Activated T-helper 1 cell treated with anti-CD3 and anti-CD28 coated beads, Interleukin-12 subunit alpha, Interleukin-12 subunit beta, Interleukin-2, Interleukin-4 antibody, amounts not matched to agents 30 ng/mL and 10 ng/mL and 1 ng/mL, durations not matched to agents 14 hours and 24 hours and 36 hours (primary cell): ENCODE data around the gene GMFB. TPM values are rescaled to one million over a fixed set of nuclear protein-coding genes. Genes with fewer than 3 reads are reported as not detected.
"Not testable (repeated sequence)": the region's sequence is repeated elsewhere in the genome, so short reads cannot be mapped to it uniquely, and the experiment has no call there.

Experiments used
- DNase-seq: peaks from one replicate; pipeline ENCODE4 v3.0.0; 2021; ENCODE audit warnings: low spot score
- H3K27ac Mint-ChIP-seq: one replicate; pipeline ENCODE4 v1.8.0; 2021; ENCODE audit warnings: mild to moderate bottlenecking, mixed read lengths
- H3K27me3 Mint-ChIP-seq: one replicate; pipeline ENCODE4 v1.8.0; 2022; ENCODE audit warnings: mild to moderate bottlenecking, moderate library complexity, mixed read lengths; ENCODE audit not compliant: insufficient read depth
- H3K36me3 Mint-ChIP-seq: one replicate; pipeline ENCODE4 v1.8.0; 2021; ENCODE audit warnings: low read depth, mixed read lengths
- H3K4me1 Mint-ChIP-seq: one replicate; pipeline ENCODE4 v1.8.0; 2021; ENCODE audit warnings: low read depth, mixed read lengths
- H3K4me3 Mint-ChIP-seq: one replicate; pipeline ENCODE4 v1.8.0; 2021; ENCODE audit warnings: mild to moderate bottlenecking, moderate library complexity, mixed read lengths
- H3K9me3 Mint-ChIP-seq: one replicate; pipeline ENCODE4 v1.8.0; 2021; ENCODE audit warnings: mixed read lengths
- intact Hi-C: fragments of 100-400 bp; cut with micrococcal nuclease; formaldehyde crosslinking; loops from one replicate; pipeline ENCODE4 v1.15.1; 2024
- total RNA-seq: library from RNA; stranded (reverse); gene quantifications from 2 replicates; pipeline ENCODE4 v1.2.3, GENCODE V29; 2022

The GMFB gene
- total RNA-seq, 1 donor from 2014 or later, result 39.5 TPM

- peaks cover 15% of the 10 kb centered on the region for H3K27me3 Mint-ChIP-seq
- H3K27ac Mint-ChIP-seq, result no peak overlapping the region
- no peak for DNase-seq
- intact Hi-C loops, result no loop called here
- peaks cover 6% of the 10 kb centered on the region for H3K4me1 Mint-ChIP-seq
- H3K36me3 Mint-ChIP-seq, result no peaks in the 10 kb centered on the region
- H3K4me3 Mint-ChIP-seq, result no peak overlapping the region
- H3K9me3 Mint-ChIP-seq, result peaks cover 3% of the 10 kb centered on the region
Measured at GRCh38 chr14:54450535-54450934, 38.2 kb downstream of the GMFB start.

DNA sequence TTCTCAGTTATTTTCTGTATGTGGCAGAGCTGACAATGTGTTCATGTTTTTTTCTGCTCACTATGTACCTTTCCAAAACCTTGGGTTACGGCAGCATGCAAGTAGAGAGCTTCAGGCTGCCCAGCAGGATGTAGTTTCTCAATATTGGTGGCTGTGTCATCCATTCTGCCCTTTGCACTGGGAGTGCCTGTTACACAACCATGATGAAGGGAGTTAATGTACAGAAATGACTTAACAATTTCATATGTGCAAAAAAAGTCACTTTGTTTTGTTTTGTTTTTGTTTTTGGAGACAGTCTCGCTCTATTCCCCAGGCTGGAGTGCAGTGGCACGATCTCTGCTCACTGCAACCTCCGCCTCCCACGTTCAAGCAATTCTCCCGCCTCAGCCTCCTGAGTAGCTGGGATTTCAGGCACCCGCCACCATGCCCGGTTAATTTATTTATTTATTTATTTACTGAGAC lies 41.5 kb downstream of the GMFB start:
- H3K4me3 Mint-ChIP-seq, result no peak overlapping the region
- no peak for DNase-seq
- peaks cover 3% of the 10 kb centered on the region for H3K9me3 Mint-ChIP-seq
- no peaks in the 10 kb centered on the region for H3K36me3 Mint-ChIP-seq
- peaks cover 7% of the 10 kb centered on the region for H3K4me1 Mint-ChIP-seq
- intact Hi-C loops, result no loop called here
- H3K27ac Mint-ChIP-seq, result no peak overlapping the region
- peaks cover 17% of the 10 kb centered on the region for H3K27me3 Mint-ChIP-seq

- no peak for DNase-seq
- H3K4me1 Mint-ChIP-seq, result peaks cover 18% of the 10 kb centered on the region
- H3K4me3 Mint-ChIP-seq, result no peak overlapping the region
- peaks cover 17% of the 10 kb centered on the region for H3K27me3 Mint-ChIP-seq
- peaks cover 3% of the 10 kb centered on the region for H3K9me3 Mint-ChIP-seq
- intact Hi-C loops, result no loop called here
- H3K27ac Mint-ChIP-seq, result no peak overlapping the region
- H3K36me3 Mint-ChIP-seq, result no peaks in the 10 kb centered on the region
Measured at GRCh38 chr14:54446161-54446693, 42.6 kb downstream of the GMFB start.

DNA sequence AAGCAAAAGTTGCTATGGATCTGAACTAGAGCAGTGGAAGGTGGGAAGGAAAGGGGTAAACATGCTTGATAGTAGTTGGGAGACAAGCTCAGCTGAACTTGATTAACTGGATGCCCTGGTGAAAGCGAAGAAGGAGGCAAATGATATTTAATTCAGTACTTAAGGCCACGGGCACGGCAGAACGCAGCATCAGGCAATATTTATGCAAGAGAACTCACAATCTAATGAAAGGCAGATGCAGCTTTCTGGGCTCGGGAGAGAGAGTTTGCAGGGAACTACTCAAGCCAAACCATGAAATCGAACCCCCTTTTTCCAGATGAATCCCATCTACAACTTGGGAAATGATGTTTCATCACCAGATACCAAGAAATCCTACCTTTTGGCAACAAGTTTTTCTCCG lies 44.1 kb downstream of the GMFB start:
- H3K9me3 Mint-ChIP-seq, result no peaks in the 10 kb centered on the region
- peaks cover 8% of the 10 kb centered on the region for H3K36me3 Mint-ChIP-seq
- H3K4me1 Mint-ChIP-seq, result peaks cover 21% of the 10 kb centered on the region
- no peak for DNase-seq
- no peak overlapping the region for H3K4me3 Mint-ChIP-seq
- H3K27me3 Mint-ChIP-seq, result peaks cover 15% of the 10 kb centered on the region
- intact Hi-C loops, result loop anchor here (5.0 kb wide), 2 partner anchors 458 to 583 kb away; partner anchors contain the start of genes GCH1, SOCS4 and WDHD1
- no peak overlapping the region for H3K27ac Mint-ChIP-seq

- Mint-ChIP-seq H3K27me3 (peaks cover 10% of the 10 kb centered on the region), H3K27ac (no peak overlapping the region), H3K36me3 (peaks cover 8% of the 10 kb centered on the region), H3K4me1 (peaks cover 27% of the 10 kb centered on the region), H3K4me3 (no peak overlapping the region), H3K9me3 (no peaks in the 10 kb centered on the region)
- DNase-seq, result no peak
- intact Hi-C loops, result loop anchor here (5.0 kb wide), 2 partner anchors 458 to 583 kb away; partner anchors contain the start of genes GCH1, SOCS4 and WDHD1
Measured at GRCh38 chr14:54443981-54444380, 44.8 kb downstream of the GMFB start.

DNA sequence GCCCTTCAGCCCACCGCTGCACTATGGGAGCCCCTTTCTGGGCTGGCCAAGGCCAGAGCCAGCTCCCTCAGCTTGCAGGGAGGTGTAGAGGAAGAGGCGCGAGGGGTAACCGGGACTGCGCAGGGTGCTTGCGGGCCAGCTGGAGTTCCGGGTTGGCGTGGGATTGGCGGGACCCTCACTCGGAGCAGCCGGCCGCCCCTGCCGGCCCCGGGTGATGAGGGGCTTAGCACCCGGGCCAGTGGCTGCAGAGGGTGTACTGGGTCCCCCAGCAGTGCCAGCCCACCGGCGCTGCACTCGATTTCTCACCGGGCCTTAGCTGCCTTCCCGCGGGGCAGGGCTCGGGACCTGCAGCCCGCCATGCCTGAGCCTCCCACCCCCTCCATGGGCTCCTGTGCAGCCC lies 45.8 kb downstream of the GMFB start:
- intact Hi-C loops, result loop anchor here (5.0 kb wide), 2 partner anchors 459 to 584 kb away; partner anchors contain the start of genes GCH1, SOCS4 and WDHD1
- not testable (repeated sequence) for H3K27ac Mint-ChIP-seq, H3K36me3 Mint-ChIP-seq

DNA sequence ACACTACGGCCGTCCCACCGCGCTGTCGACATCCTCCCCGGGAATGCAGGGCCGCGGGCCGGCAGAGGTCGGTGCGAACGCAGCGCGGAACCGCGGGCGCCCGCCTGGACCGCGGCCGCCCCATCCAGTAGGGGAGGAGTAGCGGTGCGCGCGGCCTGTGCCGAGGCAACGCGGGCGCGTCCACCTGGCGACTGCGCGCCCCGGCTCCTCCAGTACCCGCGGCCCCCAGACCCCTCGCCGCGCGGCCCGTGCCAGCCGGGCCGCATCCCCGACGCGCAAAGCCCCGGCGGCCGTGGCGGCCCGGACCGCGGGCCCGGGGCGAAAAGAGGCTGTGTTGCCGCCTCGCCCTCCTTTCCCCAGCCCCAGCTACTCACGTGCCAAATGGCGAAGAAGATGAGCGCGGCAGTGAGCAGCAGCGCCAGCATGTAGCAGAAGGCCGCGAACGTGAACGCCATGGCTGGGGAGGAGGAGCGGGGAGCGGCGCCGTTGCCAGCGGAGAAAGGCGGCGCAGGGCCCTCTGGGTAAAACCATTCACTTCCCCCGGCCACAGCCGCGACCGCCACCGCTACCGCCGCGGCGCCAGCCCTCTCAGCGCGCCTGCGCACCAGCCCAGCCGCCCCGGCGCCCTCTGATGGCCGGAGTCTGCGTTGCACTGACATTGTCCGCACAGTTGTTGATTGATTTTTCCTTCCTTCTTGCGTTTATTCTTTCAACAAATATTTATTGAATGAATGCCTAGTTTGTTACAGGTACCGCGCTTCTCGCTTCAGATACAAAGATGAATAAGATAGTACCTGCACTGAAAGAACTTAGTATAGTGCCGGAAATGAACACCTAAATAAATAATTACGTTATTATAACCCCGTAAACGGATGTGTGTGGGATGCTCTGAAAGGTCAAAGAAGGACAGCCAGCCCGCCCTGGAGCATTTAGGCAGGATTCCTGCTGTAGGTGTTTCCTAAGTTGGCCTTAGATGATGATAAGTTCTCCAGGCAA lies 47.6 kb downstream of the GMFB start, which contains the start of gene CNIH1:
Gene CNIH1, minus strand, starts transcription at position 502 of the 996 bp plus-strand sequence. Its CDS starts 47 bp downstream, at position 455.
- Mint-ChIP-seq H3K27me3 (peaks cover 2% of the 10 kb centered on the region), H3K4me3 (peak within 1 kb of the TSS; percentile 89), H3K27ac (peak within 1 kb of the TSS; percentile 93), H3K4me1 (peaks cover 45% of the 10 kb centered on the region), H3K9me3 (no peaks in the 10 kb centered on the region), H3K36me3 (peaks cover 14% of the 10 kb centered on the region)
- intact Hi-C loops, result loop anchor here (1.0 to 5.0 kb wide), 9 partner anchors 20 to 1288 kb away; partner anchors contain the start of genes CGRRF1, DDHD1, GCH1 and GMFB
- DNase-seq, result peak; percentile 91

More for the DNA sequence above, 45.8 kb downstream of the GMFB start:
- H3K4me1 Mint-ChIP-seq, result peaks cover 34% of the 10 kb centered on the region
- not testable (repeated sequence) for H3K27me3 Mint-ChIP-seq, H3K9me3 Mint-ChIP-seq, H3K4me3 Mint-ChIP-seq, DNase-seq

DNA sequence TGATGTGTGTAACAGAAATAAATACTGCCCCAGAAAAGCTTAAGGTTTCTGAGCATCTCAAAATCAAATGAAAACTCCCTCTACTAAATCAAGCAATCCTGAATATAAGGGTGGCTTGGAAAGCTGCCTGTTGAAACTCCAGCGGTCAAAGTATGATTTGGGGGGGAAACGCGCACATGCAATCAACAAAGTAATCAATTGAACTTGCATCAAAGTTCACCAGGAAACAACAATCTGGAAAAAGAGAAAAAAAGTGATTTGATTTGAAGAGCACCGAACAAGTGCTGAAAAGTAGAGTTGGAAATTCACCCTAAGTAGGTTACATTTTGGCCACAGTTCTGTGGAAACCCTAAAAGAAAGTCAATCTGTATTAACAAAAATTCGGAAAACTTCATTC lies 48.3 kb downstream of the GMFB start:
- peaks cover 52% of the 10 kb centered on the region for H3K4me1 Mint-ChIP-seq
- peak overlapping the region; percentile 89 for H3K4me3 Mint-ChIP-seq
- H3K27ac Mint-ChIP-seq, result peak overlapping the region; percentile 81
- peaks cover 18% of the 10 kb centered on the region for H3K36me3 Mint-ChIP-seq
- H3K9me3 Mint-ChIP-seq, result no peaks in the 10 kb centered on the region
- intact Hi-C loops, result loop anchor here (2.0 to 5.0 kb wide), 5 partner anchors 20 to 587 kb away; partner anchors contain the start of genes GCH1, SOCS4 and WDHD1
- peaks cover 2% of the 10 kb centered on the region for H3K27me3 Mint-ChIP-seq
- DNase-seq, result no peak

GRCh38 chr14:54440037-54440436 lies 48.7 kb downstream of the GMFB start:
- Mint-ChIP-seq H3K4me1 (peaks cover 56% of the 10 kb centered on the region), H3K4me3 (peak overlapping the region; percentile 89), H3K36me3 (peaks cover 19% of the 10 kb centered on the region), H3K27ac (peak overlapping the region; percentile 81), H3K9me3 (no peaks in the 10 kb centered on the region), H3K27me3 (peaks cover 2% of the 10 kb centered on the region)
- DNase-seq, result no peak
- intact Hi-C loops, result loop anchor here (2.0 to 5.0 kb wide), 5 partner anchors 19 to 587 kb away; partner anchors contain the start of genes GCH1, SOCS4 and WDHD1

DNA sequence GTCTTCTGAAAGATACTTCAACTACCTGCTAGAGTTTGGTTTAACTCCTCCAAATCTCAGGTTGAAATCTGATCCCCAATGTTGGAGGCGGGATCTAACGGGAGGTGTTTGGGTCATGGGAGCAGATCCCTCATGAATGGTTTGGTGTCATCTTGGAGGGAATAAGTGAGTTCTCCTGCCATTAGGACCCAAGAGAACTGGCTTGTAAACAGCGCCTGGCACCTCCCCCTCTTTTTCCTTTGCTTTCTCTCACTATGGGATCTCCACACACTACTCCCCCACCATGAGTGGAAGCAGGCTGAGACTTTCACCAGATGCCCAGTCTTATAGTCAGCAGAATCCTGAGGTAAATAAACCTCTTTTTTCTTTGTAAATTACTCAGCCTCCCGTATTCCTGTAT lies 50.1 kb downstream of the GMFB start:
- Mint-ChIP-seq H3K36me3 (peaks cover 24% of the 10 kb centered on the region), H3K27me3 (peaks cover 1% of the 10 kb centered on the region), H3K4me1 (peaks cover 69% of the 10 kb centered on the region), H3K9me3 (no peaks in the 10 kb centered on the region), H3K4me3 (peak overlapping the region; percentile 2), H3K27ac (no peak overlapping the region)
- intact Hi-C loops, result loop anchor here (5.0 kb wide), 1 partner anchor 1711 kb away; no protein-coding TSS in a partner anchor
- no peak for DNase-seq

GRCh38 chr14:54437954-54438353 lies 50.8 kb downstream of the GMFB start:
- not testable (repeated sequence) for H3K9me3 Mint-ChIP-seq, H3K4me3 Mint-ChIP-seq, DNase-seq, H3K27ac Mint-ChIP-seq, H3K27me3 Mint-ChIP-seq
- Mint-ChIP-seq H3K4me1 (peaks cover 76% of the 10 kb centered on the region), H3K36me3 (peaks cover 24% of the 10 kb centered on the region)
- intact Hi-C loops, result loop anchor here (5.0 kb wide), 1 partner anchor 1711 kb away; no protein-coding TSS in a partner anchor

- Mint-ChIP-seq H3K4me3 (peak overlapping the region; percentile 74), H3K4me1 (peaks cover 73% of the 10 kb centered on the region), H3K36me3 (peaks cover 34% of the 10 kb centered on the region), H3K27ac (peak overlapping the region; percentile 89), H3K9me3 (no peaks in the 10 kb centered on the region), H3K27me3 (no peaks in the 10 kb centered on the region)
- DNase-seq, result no peak
- intact Hi-C loops, result loop anchor here (1.0 to 5.0 kb wide), 5 partner anchors 39 to 1708 kb away; partner anchors contain the start of gene GMFB
Measured at GRCh38 chr14:54435500-54435981, 53.2 kb downstream of the GMFB start.
